BJ (cell line): ENCODE measurements around the gene PIGW. TPM values are rescaled to one million over a fixed set of nuclear protein-coding genes. Genes with fewer than 3 reads are reported as not detected.

Experiments
- CTCF ChIA-PET: fragments of 350-600 bp; formaldehyde crosslinking; extraction: SDS; loops from one replicate; lab custom pipeline; 2021; ENCODE audit warnings: antibody characterized with exemption, inconsistent platforms; lab: Yijun Ruan, JAX
- POLR2A ChIA-PET: fragments of 300-600 bp; sonication (Branson Sonifier 250); formaldehyde crosslinking; extraction: SDS; loops from one replicate; lab custom pipeline; 2021; ENCODE audit warnings: antibody characterized with exemption; lab: Charles Lee
- DNase-seq: peaks from one replicate; pipeline ENCODE4 v3.0.0-alpha.2; 2011; ENCODE audit warnings: low read depth
- H3K27me3 ChIP-seq: 2 replicates; pipeline ENCODE4 v1.6.0; 2011; ENCODE audit warnings: low read length; ENCODE audit not compliant: control insufficient read depth, insufficient read depth
- H3K36me3 ChIP-seq: 2 replicates; pipeline ENCODE4 v1.5.1; 2011; ENCODE audit warnings: low read length; ENCODE audit not compliant: control insufficient read depth, insufficient read depth
- H3K4me3 ChIP-seq: 2 replicates; pipeline ENCODE4 v1.5.1; 2011; ENCODE audit warnings: low read depth, mild to moderate bottlenecking, control low read depth, low read length
- CTCF ChIP-seq: IDR thresholded peaks from 2 replicates; pipeline ENCODE4 v1.5.1; 2011; ENCODE audit warnings: low read depth, mild to moderate bottlenecking, control low read depth, inconsistent platforms, low read length, moderate library complexity; ENCODE audit not compliant: insufficient read depth
- polyA plus RNA-seq: library from polyadenylated mRNA; depleted of rRNA; stranded (reverse); fragments of >200 nt; gene quantifications from 2 replicates; pipeline ENCODE4 v1.2.3, GENCODE V29; 2011

PIGW gene
- polyA plus RNA-seq, 1 experiment, result 3.0 TPM

- ChIA-PET POLR2A (no interaction called here), CTCF (interaction anchor here (0.6 kb wide), 1 partner anchor 24 kb away, joined by 3 read pairs; no protein-coding TSS in a partner anchor)
- TF ChIP-seq CTCF, result no peak
- H3K36me3 ChIP-seq, result peaks cover 25% of the 10 kb centered on the region
- no peaks in the 10 kb centered on the region for H3K27me3 ChIP-seq
- DNase-seq, result no peak
- H3K4me3 ChIP-seq, result no peak overlapping the region
Measured at GRCh38 chr17:36509272-36509985, 25.4 kb upstream of the PIGW start.

- POLR2A ChIA-PET, result no interaction called here
- DNase-seq, result no peak
- CTCF ChIA-PET, result no interaction called here
- TF ChIP-seq CTCF, result no peak
- Histone ChIP-seq H3K4me3 (no peak overlapping the region), H3K27me3 (no peaks in the 10 kb centered on the region), H3K36me3 (peaks cover 22% of the 10 kb centered on the region)
Measured at GRCh38 chr17:36510636-36511035, 24.2 kb upstream of the PIGW start.

- Histone ChIP-seq H3K27me3 (no peaks in the 10 kb centered on the region), H3K36me3 (peaks cover 23% of the 10 kb centered on the region), H3K4me3 (no peak overlapping the region)
- no peak for TF ChIP-seq CTCF
- ChIA-PET POLR2A (no interaction called here), CTCF (no interaction called here)
- DNase-seq, result no peak
Measured at GRCh38 chr17:36511216-36511615, 23.6 kb upstream of the PIGW start.

GRCh38 chr17:36512641-36513040 lies 22.1 kb upstream of the PIGW start:
- Histone ChIP-seq H3K36me3 (peaks cover 23% of the 10 kb centered on the region), H3K4me3 (no peak overlapping the region), H3K27me3 (no peaks in the 10 kb centered on the region)
- CTCF ChIA-PET, result interaction anchor here (1.0 to 1.3 kb wide), 2 partner anchors 17 to 21 kb away, joined by 3 read pairs; no protein-coding TSS in a partner anchor
- no peak for DNase-seq
- POLR2A ChIA-PET, result no interaction called here
- no peak for TF ChIP-seq CTCF

- no peak overlapping the region for H3K4me3 ChIP-seq
- no peak for TF ChIP-seq CTCF
- CTCF ChIA-PET, result no interaction called here
- peaks cover 23% of the 10 kb centered on the region for H3K36me3 ChIP-seq
- no peaks in the 10 kb centered on the region for H3K27me3 ChIP-seq
- no peak for DNase-seq
- POLR2A ChIA-PET, result no interaction called here
Measured at GRCh38 chr17:36514856-36515255, 19.9 kb upstream of the PIGW start.
